ENCODE measurements around the gene PF4V1.

Gene PF4V1

DNA sequence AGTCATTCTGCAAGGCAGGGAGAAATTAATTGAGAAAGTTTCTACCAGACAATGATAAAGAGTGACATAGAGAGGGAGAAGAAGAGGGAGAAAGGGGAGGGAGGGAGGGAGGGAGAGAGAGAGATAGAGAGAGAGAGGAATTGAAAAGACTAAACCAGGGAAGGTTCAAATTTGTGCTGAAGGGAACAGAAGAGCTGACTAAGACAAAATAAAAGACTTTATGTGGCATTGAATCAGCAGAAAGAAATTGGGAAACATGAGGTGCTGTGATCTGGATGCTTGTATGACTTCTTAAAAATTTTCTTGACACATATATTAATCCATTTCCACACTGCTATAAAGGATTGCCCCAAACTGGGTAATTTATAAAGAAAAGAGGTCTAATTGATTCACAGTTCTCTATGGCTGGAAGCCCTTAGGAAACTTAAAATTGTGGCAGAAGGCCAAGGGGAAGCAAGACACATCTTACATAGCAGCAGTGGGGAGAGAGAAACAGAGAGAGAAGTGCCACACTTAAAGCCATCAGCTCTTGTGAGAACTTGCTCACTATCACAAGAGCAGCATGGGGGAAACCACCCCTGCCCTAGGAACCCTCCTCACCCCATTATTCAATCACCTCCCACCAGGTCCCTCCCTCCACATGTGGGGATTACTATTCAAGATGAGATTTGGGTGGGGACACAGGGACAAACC is 30.1 kb upstream of the PF4V1 start:
- TF ChIP-seq TAF1 (IDR thresholded peaks at IDR 0.05; ENCODE audit: borderline replicate concordance, insufficient read depth, low read length): no peak
- TF ChIP-seq, protein P1, sequence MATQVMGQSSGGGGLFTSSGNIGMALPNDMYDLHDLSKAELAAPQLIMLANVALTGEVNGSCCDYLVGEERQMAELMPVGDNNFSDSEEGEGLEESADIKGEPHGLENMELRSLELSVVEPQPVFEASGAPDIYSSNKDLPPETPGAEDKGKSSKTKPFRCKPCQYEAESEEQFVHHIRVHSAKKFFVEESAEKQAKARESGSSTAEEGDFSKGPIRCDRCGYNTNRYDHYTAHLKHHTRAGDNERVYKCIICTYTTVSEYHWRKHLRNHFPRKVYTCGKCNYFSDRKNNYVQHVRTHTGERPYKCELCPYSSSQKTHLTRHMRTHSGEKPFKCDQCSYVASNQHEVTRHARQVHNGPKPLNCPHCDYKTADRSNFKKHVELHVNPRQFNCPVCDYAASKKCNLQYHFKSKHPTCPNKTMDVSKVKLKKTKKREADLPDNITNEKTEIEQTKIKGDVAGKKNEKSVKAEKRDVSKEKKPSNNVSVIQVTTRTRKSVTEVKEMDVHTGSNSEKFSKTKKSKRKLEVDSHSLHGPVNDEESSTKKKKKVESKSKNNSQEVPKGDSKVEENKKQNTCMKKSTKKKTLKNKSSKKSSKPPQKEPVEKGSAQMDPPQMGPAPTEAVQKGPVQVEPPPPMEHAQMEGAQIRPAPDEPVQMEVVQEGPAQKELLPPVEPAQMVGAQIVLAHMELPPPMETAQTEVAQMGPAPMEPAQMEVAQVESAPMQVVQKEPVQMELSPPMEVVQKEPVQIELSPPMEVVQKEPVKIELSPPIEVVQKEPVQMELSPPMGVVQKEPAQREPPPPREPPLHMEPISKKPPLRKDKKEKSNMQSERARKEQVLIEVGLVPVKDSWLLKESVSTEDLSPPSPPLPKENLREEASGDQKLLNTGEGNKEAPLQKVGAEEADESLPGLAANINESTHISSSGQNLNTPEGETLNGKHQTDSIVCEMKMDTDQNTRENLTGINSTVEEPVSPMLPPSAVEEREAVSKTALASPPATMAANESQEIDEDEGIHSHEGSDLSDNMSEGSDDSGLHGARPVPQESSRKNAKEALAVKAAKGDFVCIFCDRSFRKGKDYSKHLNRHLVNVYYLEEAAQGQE (IDR thresholded peaks at IDR 0.05; ENCODE audit: insufficient read depth in 1 of 2, low read depth in 2 of 2, low read length in 2 of 2): no peak

DNA sequence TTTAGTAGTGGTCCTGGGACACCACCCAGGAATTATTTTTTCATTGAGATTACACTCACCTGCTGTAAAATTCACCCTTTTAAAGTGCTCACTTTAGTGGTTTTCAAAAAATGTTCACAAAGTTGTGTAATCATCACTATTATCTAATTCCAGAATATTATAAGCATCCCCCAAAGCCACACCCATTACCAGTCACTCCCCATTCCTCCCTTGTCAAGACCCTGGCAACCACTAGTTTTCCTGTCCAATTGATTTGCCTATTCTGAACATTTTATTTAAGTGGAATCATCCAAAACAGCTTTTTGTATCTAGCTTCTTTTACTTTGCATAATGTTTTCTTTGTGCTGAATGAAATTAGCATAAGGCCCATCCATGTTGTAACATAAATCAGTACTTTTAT is 29.3 kb upstream of the PF4V1 start:
- TF ChIP-seq SIN3A (IDR thresholded peaks at IDR 0.05; ENCODE audit: borderline replicate concordance, insufficient read depth, low read length) (no peak), TAF1 (IDR thresholded peaks at IDR 0.05; ENCODE audit: borderline replicate concordance, insufficient read depth, low read length) (no peak), FOXP2 (optimal IDR thresholded peaks at IDR 0.05; ENCODE audit: borderline replicate concordance, extremely low read depth, extremely low read length, insufficient read depth) (no peak), POLR2AphosphoS5 (IDR thresholded peaks at IDR 0.05; ENCODE audit: low read depth, low read length) (no peak)
- TF ChIP-seq, protein P1 (IDR thresholded peaks at IDR 0.05; ENCODE audit: insufficient read depth in 1 of 2, low read depth in 2 of 2, low read length in 2 of 2): no peak

DNA sequence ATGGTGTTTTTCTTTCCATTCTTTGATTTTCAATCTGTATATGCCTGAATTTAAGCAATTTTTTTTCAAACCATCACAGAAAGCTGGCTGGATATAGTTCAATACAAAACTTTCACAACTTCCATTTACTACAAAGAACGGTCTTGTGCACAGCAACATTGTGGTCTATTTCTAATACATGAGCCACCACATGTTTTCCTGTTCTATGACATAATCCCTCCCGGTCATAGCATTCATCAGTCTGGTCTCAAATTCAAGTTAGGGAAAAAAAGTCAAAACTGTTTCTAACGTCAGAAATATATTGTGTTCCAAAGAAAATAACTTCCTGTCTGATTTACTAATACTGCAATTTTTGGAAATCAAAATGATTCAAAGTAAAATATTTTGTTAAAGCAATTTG is 24.1 kb upstream of the PF4V1 start:
- TF ChIP-seq, protein P1 (IDR thresholded peaks at IDR 0.05; ENCODE audit: insufficient read depth in 1 of 2, low read depth in 2 of 2, low read length in 2 of 2): no peak
- no peak for TF ChIP-seq POLR2AphosphoS5 (IDR thresholded peaks at IDR 0.05; ENCODE audit: low read depth, low read length)
- no peak for TF ChIP-seq SIN3A (IDR thresholded peaks at IDR 0.05; ENCODE audit: borderline replicate concordance, insufficient read depth, low read length)
- TF ChIP-seq FOXP2 (optimal IDR thresholded peaks at IDR 0.05; ENCODE audit: borderline replicate concordance, extremely low read depth, extremely low read length, insufficient read depth): no peak
- TF ChIP-seq TAF1 (IDR thresholded peaks at IDR 0.05; ENCODE audit: borderline replicate concordance, insufficient read depth, low read length): no peak

DNA sequence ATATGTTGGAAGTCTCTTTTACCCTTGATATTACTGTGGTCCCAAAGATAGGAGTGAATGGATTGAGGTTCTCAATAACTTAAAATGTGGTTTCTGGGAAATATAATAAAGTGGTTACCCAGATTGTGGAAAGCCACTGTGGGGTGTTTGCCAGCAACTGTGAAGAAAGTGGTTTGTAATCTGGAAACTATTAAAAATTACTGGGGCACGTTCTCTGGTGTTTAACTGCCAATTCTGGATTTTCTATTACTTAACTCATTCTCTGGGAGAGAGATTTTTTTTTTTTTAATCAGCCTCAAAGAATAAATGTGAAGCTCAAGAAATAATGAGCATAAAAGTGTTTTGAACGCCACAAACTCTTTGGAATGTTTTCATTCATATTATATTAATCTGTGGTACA is 21.5 kb upstream of the PF4V1 start:
- TF ChIP-seq, protein P1 (IDR thresholded peaks at IDR 0.05; ENCODE audit: insufficient read depth in 1 of 2, low read depth in 2 of 2, low read length in 2 of 2): no peak
- TF ChIP-seq TAF1 (IDR thresholded peaks at IDR 0.05; ENCODE audit: borderline replicate concordance, insufficient read depth, low read length) (no peak), FOXP2 (optimal IDR thresholded peaks at IDR 0.05; ENCODE audit: borderline replicate concordance, extremely low read depth, extremely low read length, insufficient read depth) (no peak), SIN3A (IDR thresholded peaks at IDR 0.05; ENCODE audit: borderline replicate concordance, insufficient read depth, low read length) (no peak), POLR2AphosphoS5 (IDR thresholded peaks at IDR 0.05; ENCODE audit: low read depth, low read length) (no peak)

Measured in PFSK-1 (cell line).